ENCODE results near the gene STAMBPL1.

Gene STAMBPL1

GRCh38 chr10:88853155-88853881 is 26.7 kb upstream of the STAMBPL1 start:
- H3K79me2 ChIP-seq (ENCODE audit: insufficient read depth, low read length): no peaks in the 10 kb centered on the region
- no peaks in the 10 kb centered on the region for H3K36me3 ChIP-seq (ENCODE audit: insufficient read depth, low read length)
- no peaks in the 10 kb centered on the region for H3K9me2 ChIP-seq (replicated peaks; ENCODE audit: low read depth, low read length)
- peaks cover 39% of the 10 kb centered on the region for H3K4me1 ChIP-seq (ENCODE audit: insufficient read depth, low read length, poor library complexity, severe bottlenecking)
- H3K4me3 ChIP-seq (ENCODE audit: low read length, poor library complexity, severe bottlenecking): peak overlapping the region; percentile 23
- no peak for TF ChIP-seq CTCF (conservative IDR thresholded peaks at IDR 0.05; ENCODE audit: low read length)
- no peak for TF ChIP-seq EZH2phosphoT487 (IDR thresholded peaks at IDR 0.05; ENCODE audit: borderline replicate concordance)
- peak overlapping the region; percentile 58; the same call in 1 of the 2 replicates for H2AFZ ChIP-seq (ENCODE audit: low read length)
- no peaks in the 10 kb centered on the region for H3K27me3 ChIP-seq (ENCODE audit: insufficient read depth, low read length, poor library complexity, severe bottlenecking)
- no peaks in the 10 kb centered on the region for H3K9me3 ChIP-seq (ENCODE audit: insufficient read depth, low read depth, low read length)
- H3K9ac ChIP-seq (ENCODE audit: low read depth, low read length, poor library complexity, severe bottlenecking): peak overlapping the region; percentile 18
- H4K20me1 ChIP-seq (ENCODE audit: insufficient read depth, low read length, poor library complexity, severe bottlenecking): no peaks in the 10 kb centered on the region
- peak overlapping the region; percentile 47 for H3K4me2 ChIP-seq (ENCODE audit: low read depth, low read length, poor library complexity, severe bottlenecking)
- no peaks in the 10 kb centered on the region for H3F3A ChIP-seq (ENCODE audit: low read depth)

- H3K36me3 ChIP-seq (ENCODE audit: insufficient read depth, low read length): no peaks in the 10 kb centered on the region
- no peaks in the 10 kb centered on the region for H3F3A ChIP-seq (ENCODE audit: low read depth)
- no peak for TF ChIP-seq CTCF (conservative IDR thresholded peaks at IDR 0.05; ENCODE audit: low read length)
- no peak for TF ChIP-seq EZH2phosphoT487 (IDR thresholded peaks at IDR 0.05; ENCODE audit: borderline replicate concordance)
- H3K27me3 ChIP-seq (ENCODE audit: insufficient read depth, low read length, poor library complexity, severe bottlenecking): no peaks in the 10 kb centered on the region
- H3K79me2 ChIP-seq (ENCODE audit: insufficient read depth, low read length): no peaks in the 10 kb centered on the region
- H3K9me2 ChIP-seq (replicated peaks; ENCODE audit: low read depth, low read length): no peaks in the 10 kb centered on the region
- H4K20me1 ChIP-seq (ENCODE audit: insufficient read depth, low read length, poor library complexity, severe bottlenecking): no peaks in the 10 kb centered on the region
- peak overlapping the region; percentile 61; the same call in 1 of the 2 replicates for H2AFZ ChIP-seq (ENCODE audit: low read length)
- H3K4me2 ChIP-seq (ENCODE audit: low read depth, low read length, poor library complexity, severe bottlenecking): no peak overlapping the region
- no peak overlapping the region for H3K9ac ChIP-seq (ENCODE audit: low read depth, low read length, poor library complexity, severe bottlenecking)
- peaks cover 32% of the 10 kb centered on the region for H3K4me1 ChIP-seq (ENCODE audit: insufficient read depth, low read length, poor library complexity, severe bottlenecking)
- no peak overlapping the region for H3K4me3 ChIP-seq (ENCODE audit: low read length, poor library complexity, severe bottlenecking)
- H3K9me3 ChIP-seq (ENCODE audit: insufficient read depth, low read depth, low read length): no peaks in the 10 kb centered on the region
Measured at GRCh38 chr10:88854684-88855083, 25.4 kb upstream of the STAMBPL1 start.

GRCh38 chr10:88857831-88858230 is 22.2 kb upstream of the STAMBPL1 start:
- no peaks in the 10 kb centered on the region for H3K9me3 ChIP-seq (ENCODE audit: insufficient read depth, low read depth, low read length)
- no peaks in the 10 kb centered on the region for H3F3A ChIP-seq (ENCODE audit: low read depth)
- H3K9ac ChIP-seq (ENCODE audit: low read depth, low read length, poor library complexity, severe bottlenecking): no peak overlapping the region
- H3K36me3 ChIP-seq (ENCODE audit: insufficient read depth, low read length): no peaks in the 10 kb centered on the region
- TF ChIP-seq EZH2phosphoT487 (IDR thresholded peaks at IDR 0.05; ENCODE audit: borderline replicate concordance) (no peak), CTCF (conservative IDR thresholded peaks at IDR 0.05; ENCODE audit: low read length) (no peak)
- no peaks in the 10 kb centered on the region for H4K20me1 ChIP-seq (ENCODE audit: insufficient read depth, low read length, poor library complexity, severe bottlenecking)
- no peak overlapping the region for H2AFZ ChIP-seq (ENCODE audit: low read length)
- no peaks in the 10 kb centered on the region for H3K27me3 ChIP-seq (ENCODE audit: insufficient read depth, low read length, poor library complexity, severe bottlenecking)
- H3K79me2 ChIP-seq (ENCODE audit: insufficient read depth, low read length): no peaks in the 10 kb centered on the region
- peaks cover 21% of the 10 kb centered on the region for H3K4me1 ChIP-seq (ENCODE audit: insufficient read depth, low read length, poor library complexity, severe bottlenecking)
- H3K4me3 ChIP-seq (ENCODE audit: low read length, poor library complexity, severe bottlenecking): no peak overlapping the region
- H3K9me2 ChIP-seq (replicated peaks; ENCODE audit: low read depth, low read length): no peaks in the 10 kb centered on the region
- H3K4me2 ChIP-seq (ENCODE audit: low read depth, low read length, poor library complexity, severe bottlenecking): no peak overlapping the region
